Renal pelvis (tissue), 4 donors: Measurements from ENCODE around the gene CDC42EP4. TPM values are rescaled to one million over a fixed set of nuclear protein-coding genes. Genes with fewer than 3 reads are reported as not detected.
"Not testable (repeated sequence)": the region's sequence is repeated elsewhere in the genome, so short reads cannot be mapped to it uniquely, and the experiment has no call there.

Experiments
- DNase-seq: peaks from one replicate; pipeline ENCODE4 v3.0.0-alpha.2; 2013
- polyA plus RNA-seq, 3 donors: library from polyadenylated mRNA; unstranded; fragments of 120-200 nt; gene quantifications; one replicate each; pipeline ENCODE4 v1.2.1, GENCODE V29; 2013; ENCODE audit not compliant: insufficient read length in 3 of 3

CDC42EP4 gene
- polyA plus RNA-seq, 3 donors: 48.5 to 57.9 (median 54.5) TPM

GRCh38 chr17:73324711-73325526 is 13.1 kb upstream of the CDC42EP4 start:
- DNase-seq: no peak

- no peak for DNase-seq
Measured at GRCh38 chr17:73324160-73324475, 12.3 kb upstream of the CDC42EP4 start.

- DNase-seq: no peak
Measured at GRCh38 chr17:73323409-73324159, 11.8 kb upstream of the CDC42EP4 start.

GRCh38 chr17:73320601-73321264 is 8.9 kb upstream of the CDC42EP4 start:
- DNase-seq: no peak

- DNase-seq: no peak
Measured at GRCh38 chr17:73319766-73320165, 8.0 kb upstream of the CDC42EP4 start.

- no peak for DNase-seq
Measured at GRCh38 chr17:73318836-73319235, 7.0 kb upstream of the CDC42EP4 start.

GRCh38 chr17:73318427-73318813 is 6.6 kb upstream of the CDC42EP4 start:
- no peak for DNase-seq

GRCh38 chr17:73317513-73318426 is 6.0 kb upstream of the CDC42EP4 start:
- DNase-seq: no peak

- DNase-seq: no peak
Measured at GRCh38 chr17:73316919-73317505, 5.2 kb upstream of the CDC42EP4 start.

- no peak for DNase-seq
Measured at GRCh38 chr17:73315471-73315870, 3.7 kb upstream of the CDC42EP4 start.

- no peak for DNase-seq
Measured at GRCh38 chr17:73313526-73314127, 1.8 kb upstream of the CDC42EP4 start.

- not testable (repeated sequence) for DNase-seq
Measured at GRCh38 chr17:73312887-73313286, 1.1 kb upstream of the CDC42EP4 start.

GRCh38 chr17:73311428-73311780 is 397 bp downstream of the CDC42EP4 start:
- DNase-seq: no peak

GRCh38 chr17:73309727-73310596 is 1.8 kb downstream of the CDC42EP4 start:
- peak; percentile 76 for DNase-seq

- not testable (repeated sequence) for DNase-seq
Measured at GRCh38 chr17:73308959-73309358, 2.8 kb downstream of the CDC42EP4 start.

GRCh38 chr17:73308017-73308823 is 3.6 kb downstream of the CDC42EP4 start:
- peak; percentile 76 for DNase-seq

GRCh38 chr17:73307130-73307529 is 4.7 kb downstream of the CDC42EP4 start:
- no peak for DNase-seq

- no peak for DNase-seq
Measured at GRCh38 chr17:73305845-73306836, 5.7 kb downstream of the CDC42EP4 start.
